SKM-1 (cell line): Measurements from ENCODE around the gene OR4E2.
"Not testable (repeated sequence)": the region's sequence is repeated elsewhere in the genome, so short reads cannot be mapped to it uniquely, and the experiment has no call there.

Experiments
- DNase-seq: peaks from one replicate; lab custom pipeline; 2025; ENCODE audit not compliant: unreplicated experiment; lab: John Stamatoyannopoulos, UW

The OR4E2 gene

GRCh38 chr14:21694425-21694824 lies 40.8 kb downstream of the OR4E2 start:
- DNase-seq: no peak

DNA sequence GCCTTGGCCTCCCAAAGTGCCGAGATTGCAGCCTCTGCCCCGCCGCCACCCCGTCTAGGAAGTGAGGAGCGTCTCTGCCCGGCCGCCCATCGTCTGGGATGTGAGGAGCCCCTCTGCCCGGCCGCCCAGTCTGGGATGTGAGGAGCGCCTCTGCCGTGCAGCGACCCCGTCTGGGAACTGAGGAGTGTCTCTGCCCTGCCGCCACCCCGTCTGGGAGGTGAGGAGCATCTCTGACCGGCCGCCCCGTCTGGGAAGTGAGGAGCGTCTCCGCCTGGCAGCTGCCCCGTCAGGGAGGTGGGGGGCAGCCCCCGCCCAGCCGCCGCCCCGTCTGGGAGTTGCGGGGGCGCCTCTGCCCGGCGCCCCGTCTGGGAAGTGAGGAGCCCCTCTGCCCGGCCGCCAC lies 44.0 kb downstream of the OR4E2 start:
- DNase-seq: not testable (repeated sequence)

- DNase-seq: not testable (repeated sequence)
Observed at GRCh38 chr14:21698538-21698937, 44.9 kb downstream of the OR4E2 start.

GRCh38 chr14:21699551-21699950 lies 45.9 kb downstream of the OR4E2 start:
- no peak for DNase-seq

DNA sequence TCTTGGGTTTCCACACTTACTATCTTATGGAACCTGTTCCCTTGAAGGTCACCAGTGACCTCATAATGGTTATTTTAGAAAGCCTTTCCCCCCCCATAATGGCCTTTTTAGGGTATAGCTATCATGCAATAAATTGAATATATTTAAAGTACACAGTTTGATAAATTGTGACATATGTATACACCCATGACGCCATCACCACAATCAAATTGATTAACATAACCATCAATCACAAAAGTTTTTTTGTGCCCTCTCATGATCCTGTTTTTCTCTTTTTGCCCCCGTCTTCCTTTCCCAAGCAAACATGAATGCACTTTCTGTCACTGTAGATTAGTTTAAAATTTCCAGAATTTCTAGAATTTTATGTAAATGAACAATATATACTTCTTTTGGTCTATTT lies 48.7 kb downstream of the OR4E2 start:
- no peak for DNase-seq

DNA sequence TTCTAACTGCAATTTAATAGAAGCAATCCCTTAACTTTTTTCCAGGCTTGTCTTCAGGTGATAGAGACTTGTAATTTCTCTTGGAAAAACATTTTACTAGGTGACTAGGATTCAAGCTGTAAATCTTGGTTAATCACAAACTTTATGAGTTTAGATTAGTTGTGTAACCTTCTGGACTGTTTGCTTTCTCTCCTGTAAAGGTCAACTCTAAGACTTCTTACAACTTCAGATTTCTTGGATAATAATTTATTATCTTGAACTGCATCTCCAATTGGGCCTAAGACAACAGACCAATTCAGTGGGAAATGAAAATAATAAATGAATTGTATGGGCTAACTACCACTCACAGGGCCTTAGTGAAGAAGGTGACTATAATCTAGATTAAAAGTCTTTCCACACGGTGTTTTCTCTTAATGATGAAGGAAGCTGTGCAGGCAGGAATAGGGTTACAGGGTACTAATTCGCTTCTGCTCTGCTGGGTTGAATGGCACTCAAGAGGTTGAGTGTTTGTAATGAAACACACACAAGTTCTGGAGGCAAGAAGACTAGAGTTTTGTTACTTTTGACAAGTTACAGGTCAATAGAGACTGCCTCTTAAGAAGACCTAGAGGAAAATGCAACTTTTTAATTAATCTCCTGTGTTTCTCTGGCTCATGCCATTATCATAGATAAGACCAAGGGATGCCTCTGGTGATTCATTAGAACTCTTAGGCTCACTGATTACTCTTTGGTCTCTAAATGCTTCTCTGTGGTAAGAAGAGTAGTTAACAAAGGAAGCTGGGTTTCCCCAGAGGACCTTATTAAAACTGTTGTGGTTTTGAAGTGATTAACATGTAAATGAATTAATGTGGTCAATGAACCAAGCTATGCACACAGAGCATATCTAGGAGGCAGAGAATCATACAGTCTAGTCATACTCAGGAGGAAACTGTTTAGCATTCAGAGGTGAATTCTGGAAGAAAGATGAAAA lies 50.0 kb downstream of the OR4E2 start:
- DNase-seq: no peak

DNA sequence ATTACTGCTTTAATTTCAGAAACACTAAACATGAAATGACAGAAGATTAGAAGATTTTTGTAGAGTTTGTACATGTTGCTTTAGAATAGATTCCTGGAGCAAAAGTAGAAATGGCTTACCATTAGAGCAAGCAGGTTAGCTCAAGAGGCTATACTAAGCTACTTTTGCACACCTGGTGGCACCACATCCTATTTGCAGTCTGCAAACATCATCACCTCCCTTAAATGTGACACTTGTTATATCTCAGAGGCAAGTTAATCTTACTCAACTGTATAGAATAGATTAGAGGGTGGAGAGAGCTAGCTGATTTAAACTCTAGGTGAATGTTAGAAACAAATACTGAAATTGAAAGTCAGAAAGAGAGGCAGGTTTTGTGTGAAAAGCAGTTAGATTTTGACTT lies 50.7 kb downstream of the OR4E2 start:
- no peak for DNase-seq

- DNase-seq: peak; percentile 2
Observed at GRCh38 chr14:21711360-21711961, 57.8 kb downstream of the OR4E2 start.

- no peak for DNase-seq
Observed at GRCh38 chr14:21712036-21712435, 58.4 kb downstream of the OR4E2 start.

DNA sequence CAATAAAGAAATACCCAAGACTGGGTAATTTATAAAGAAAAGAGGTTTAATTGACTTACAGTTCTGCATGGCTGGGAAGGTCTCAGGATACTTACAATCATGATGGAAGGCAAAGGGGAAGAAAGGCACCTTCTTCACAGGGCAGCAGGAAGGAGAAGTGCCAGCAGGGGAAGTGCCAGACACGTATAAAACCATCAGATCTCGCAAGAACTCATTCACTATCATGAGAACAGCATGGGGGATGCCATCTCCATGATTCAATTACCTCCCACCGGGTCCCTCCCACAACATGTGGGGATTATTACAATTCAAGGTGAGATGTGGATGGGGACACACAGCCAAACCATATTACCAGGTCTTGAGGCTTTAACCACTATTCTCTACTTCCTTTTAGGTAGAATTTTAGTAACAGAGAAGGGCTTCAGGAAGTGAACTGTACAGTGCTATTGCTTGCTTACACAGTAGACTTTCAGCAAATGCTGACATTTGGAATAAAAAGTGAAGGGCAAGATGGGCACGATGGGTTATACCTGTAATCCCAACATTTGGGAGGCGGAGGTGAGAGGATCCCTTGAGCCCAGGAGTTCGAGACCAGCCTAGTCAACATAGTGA lies 60.8 kb downstream of the OR4E2 start:
- no peak for DNase-seq
